Cardiac fibroblast (primary cell): Measurements from ENCODE around the gene MOB4.

Experiments
- DNase-seq, 2 donors: peaks; one replicate each; pipeline versions ENCODE4 v3.0.0 to v3.0.0-alpha.2; 2010; ENCODE audit warnings: low read depth in 2 of 2
- H3K4me3 ChIP-seq, 2 donors: replicated peaks in 1 of 2; 1 replicate in 1 of 2; 2 replicates in 1 of 2; pipeline ENCODE4 v1.5.1; 2011; ENCODE audit warnings: low read depth in 2 of 2, low read length in 2 of 2, mild to moderate bottlenecking in 2 of 2, moderate library complexity in 1 of 2
- CTCF ChIP-seq: IDR thresholded peaks from one replicate; pipeline ENCODE4 v1.5.1; 2011; ENCODE audit warnings: low read depth, mild to moderate bottlenecking, low read length, inconsistent platforms

The MOB4 gene

GRCh38 chr2:197514754-197515153 is 1.1 kb upstream of the MOB4 start:
- no peak overlapping the region for H3K4me3 ChIP-seq
- no peak for TF ChIP-seq CTCF
- DNase-seq, result peak in 1 of 2 donors; percentile 15

GRCh38 chr2:197515315-197515738 is 539 bp upstream of the MOB4 start:
- TF ChIP-seq CTCF, result no peak
- peak in 1 of 2 donors; percentile 43 for DNase-seq
- H3K4me3 ChIP-seq, result peak overlapping the region; percentile 92 to 96

- H3K4me3 ChIP-seq, result peak overlapping the region; percentile 92 to 96
- peak; percentile 21 to 38 for DNase-seq
- TF ChIP-seq CTCF, result no peak
These were observed 511 bp downstream of the MOB4 start for GRCh38 chr2:197516393-197516761.

GRCh38 chr2:197517150-197517549 is 1.3 kb downstream of the MOB4 start:
- peak overlapping the region; percentile 92 to 96 for H3K4me3 ChIP-seq
- TF ChIP-seq CTCF, result no peak
- peak in 1 of 2 donors; percentile 5 for DNase-seq

GRCh38 chr2:197538412-197538811 is 22.5 kb downstream of the MOB4 start:
- TF ChIP-seq CTCF, result no peak
- DNase-seq, result peak; percentile 29 to 51
- no peak overlapping the region for H3K4me3 ChIP-seq

- no peak overlapping the region for H3K4me3 ChIP-seq
- DNase-seq, result no peak
- TF ChIP-seq CTCF, result no peak
These were observed 23.9 kb downstream of the MOB4 start for GRCh38 chr2:197539734-197540133.

GRCh38 chr2:197543206-197543605 is 27.3 kb downstream of the MOB4 start:
- no peak for TF ChIP-seq CTCF

More at GRCh38 chr2:197543206-197543605, 27.3 kb downstream of the MOB4 start:
- DNase-seq, result no peak
- H3K4me3 ChIP-seq, result no peak overlapping the region
